Left renal pelvis (tissue), 4 donors: ENCODE results near the gene CCSER1. TPM values are rescaled to one million over a fixed set of nuclear protein-coding genes. Genes with fewer than 3 reads are reported as not detected.

Experiments used
- DNase-seq, 4 donors: peaks; one replicate each; pipeline ENCODE4 v3.0.0-alpha.2; 2013; ENCODE audit warnings: low read depth in 4 of 4, low spot score in 3 of 4
- polyA plus RNA-seq, 4 donors: library from polyadenylated mRNA; unstranded; fragments of 120-200 nt; gene quantifications; one replicate each; pipeline ENCODE4 v1.2.1, GENCODE V29; 2013; ENCODE audit not compliant: insufficient read length in 4 of 4

CCSER1 gene
- polyA plus RNA-seq = 10 to 100 TPM in 3 of 4 donors, under 1 TPM in 1; 0.60 to 23.4 (median 18.5) TPM

DNA sequence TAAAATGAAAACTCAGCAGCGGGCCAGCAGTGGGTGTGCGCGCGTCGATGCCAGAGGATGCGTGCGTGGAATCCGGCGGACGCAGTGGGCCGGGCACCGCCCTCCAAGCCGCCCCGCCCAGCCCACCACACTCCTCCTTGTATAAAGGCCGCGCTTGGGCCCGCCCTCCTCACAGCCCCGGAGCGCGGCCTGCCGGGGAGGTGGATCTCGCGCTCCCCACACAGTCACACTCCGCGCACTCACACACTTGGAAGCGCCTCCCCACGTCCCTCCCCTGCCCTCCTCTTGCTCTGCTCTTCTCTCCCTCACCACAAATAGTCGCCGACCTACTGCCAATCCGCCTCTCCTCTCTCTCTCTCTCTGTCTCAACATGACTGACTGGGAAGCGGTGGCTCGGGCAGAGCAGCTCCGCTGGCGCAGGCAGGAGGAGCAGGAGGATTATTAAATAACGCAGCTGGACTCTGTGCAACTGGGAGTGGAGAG is at the start of gene CCSER1:
TSS of gene CCSER1 (plus strand) at position 172 of the 483 bp plus-strand sequence.
- peak in 2 of 4 donors; percentile 55 to 60 for DNase-seq

DNA sequence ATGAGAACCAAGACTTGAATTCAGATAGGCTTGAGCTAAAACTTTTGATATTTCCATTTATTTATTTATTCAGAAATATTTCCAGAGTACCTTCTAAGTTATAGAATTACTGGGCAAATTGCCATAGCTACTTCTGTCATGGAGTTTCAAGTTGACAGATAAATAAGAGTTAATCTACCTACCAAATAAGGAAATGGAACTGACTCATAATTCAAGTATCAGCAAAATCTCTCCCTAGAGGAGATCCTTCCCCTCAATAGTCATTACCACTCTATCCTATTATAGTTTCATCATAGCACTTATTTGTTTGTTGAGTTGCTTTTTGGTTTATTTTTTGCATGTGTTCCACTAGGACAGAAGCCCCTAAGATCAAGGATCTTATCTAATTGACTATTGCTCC is 48.8 kb upstream of the CCSER1 start:
- DNase-seq = no peak

DNA sequence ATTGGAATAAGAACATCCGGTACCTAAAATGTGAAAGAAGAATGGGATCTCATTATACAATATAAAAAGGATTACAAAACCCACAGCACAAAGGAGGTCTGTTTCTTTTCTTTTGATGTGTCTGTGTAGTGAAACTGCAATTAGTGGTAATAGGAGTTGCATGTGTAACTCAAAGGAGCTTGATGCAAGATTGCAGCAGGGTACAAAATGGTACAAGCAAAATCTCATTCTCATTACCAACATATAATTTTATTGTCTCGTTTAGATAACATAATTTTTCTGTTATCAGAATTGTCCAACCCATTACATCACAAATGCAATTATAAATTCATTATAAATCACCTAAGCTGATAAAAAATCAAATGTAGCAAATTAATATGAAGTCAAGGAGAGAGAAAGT is 47.1 kb upstream of the CCSER1 start:
- no peak for DNase-seq

DNA sequence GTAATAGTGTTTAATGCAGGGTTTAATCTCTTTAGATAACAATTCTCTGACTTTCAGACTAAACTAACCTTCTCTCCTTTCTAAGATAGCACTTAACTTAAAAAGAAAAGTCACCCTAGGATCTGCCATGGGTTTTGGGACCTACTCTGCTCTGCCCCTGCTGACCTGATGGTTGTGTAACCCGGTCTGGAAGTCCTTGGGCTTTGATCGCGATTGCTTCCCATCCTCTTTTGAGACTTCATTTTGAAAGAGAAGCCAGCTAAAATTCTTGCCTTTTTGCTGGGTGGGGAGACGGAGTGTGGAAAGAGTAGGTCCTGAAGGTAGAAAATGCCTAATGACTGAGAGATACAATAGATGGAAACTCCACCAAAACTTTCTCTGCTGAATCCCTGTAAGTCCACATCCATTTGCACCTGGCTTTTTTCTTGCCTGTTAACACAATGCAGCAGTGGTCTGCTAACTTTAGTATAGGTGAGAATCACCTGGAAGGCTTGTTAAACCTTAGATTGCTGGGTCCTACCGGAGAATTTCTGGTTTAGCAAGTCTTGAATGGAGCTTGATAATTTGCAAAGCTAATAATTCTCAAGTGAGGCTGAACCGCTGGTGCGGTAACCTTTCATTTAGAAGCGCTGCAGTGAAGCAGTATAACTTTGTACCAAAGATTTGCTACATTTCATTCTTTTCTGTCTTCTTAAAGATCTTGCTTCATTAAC is 45.6 kb upstream of the CCSER1 start:
- DNase-seq = peak in 1 of 4 donors; percentile 27

DNA sequence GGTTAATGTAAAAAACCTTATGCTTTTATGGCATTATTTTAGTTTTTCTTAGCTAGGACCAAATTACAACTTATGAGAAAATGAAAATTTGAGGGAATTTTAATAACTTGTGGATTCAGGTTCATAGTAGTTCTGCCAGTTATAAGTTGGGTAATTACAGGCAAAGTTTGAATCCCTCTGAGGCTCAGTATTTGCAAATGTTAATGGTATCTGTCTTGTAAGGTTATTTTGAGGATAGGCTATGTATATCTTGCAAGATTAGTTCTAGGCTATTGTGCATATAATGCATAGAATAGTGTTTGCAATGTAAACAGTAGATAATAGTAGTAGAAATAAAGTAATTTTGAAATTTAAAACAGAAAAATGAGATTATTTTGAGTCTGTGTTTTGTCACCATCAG is 44.7 kb upstream of the CCSER1 start:
- DNase-seq = no peak

DNA sequence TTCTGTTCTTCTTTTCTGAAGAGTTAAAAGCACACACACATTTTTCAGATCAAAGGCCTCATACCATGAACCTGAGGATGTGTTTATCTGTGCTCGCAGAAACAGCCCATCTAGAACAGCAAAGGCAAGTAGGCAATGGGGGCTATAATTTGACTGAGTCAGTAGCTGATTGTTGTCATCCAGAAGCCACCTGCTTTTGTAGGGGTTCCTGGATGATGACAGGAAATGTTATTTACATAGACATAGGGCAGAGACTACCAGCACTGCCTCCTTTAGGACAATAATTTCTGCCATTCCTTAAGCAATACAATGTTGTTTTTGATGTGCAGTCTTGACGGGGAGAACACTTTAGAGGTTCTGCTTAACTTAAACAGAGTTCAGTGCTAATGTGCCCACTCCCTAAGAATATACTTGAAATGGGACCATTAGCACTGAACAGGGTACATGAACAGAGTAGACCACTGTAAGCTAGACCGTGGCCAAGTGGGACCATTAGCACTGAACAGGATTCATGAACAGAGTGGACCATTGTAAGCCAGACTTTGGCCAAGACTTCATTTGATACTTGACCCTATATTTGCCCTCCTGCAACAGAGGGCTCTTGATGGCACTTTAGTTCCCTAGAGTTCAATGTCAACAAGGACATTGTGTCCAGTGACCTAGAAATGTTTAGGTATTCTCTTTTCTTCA is 42.8 kb upstream of the CCSER1 start:
- DNase-seq = no peak

DNA sequence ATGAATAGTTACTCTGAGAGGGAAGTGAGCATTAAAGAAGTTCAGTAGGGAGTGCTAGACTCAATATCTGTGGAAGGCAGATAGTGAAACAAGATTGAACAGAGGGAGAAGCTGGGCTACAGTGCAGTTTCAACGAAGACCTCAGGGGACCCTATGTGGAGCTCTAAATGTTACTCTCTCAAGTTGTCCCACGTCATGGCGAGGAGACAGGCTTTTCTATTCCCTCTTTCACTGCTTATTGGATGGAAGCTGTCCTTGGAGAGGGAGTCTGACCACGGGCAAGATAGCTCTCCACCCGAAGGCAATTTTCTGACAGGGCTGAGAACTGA is 42.3 kb upstream of the CCSER1 start:
- DNase-seq = no peak

DNA sequence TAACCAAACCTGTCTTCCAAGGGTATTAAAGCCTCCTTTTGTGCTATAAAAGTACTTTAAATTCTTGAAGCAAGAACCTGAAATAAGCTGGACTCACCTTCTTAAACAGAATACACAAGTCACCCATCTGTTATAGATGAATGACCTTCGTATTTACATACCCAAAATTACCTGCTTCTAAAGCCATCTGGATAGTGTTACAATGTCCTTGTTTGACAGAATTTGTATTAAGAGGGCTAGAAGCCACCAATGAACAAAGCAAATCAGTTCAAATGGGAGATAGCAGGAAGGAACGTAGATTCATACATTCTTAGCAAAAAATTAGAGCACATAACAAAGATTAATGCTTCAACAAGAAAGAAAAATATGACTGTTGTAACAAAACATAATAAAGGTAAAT is 33.7 kb upstream of the CCSER1 start:
- DNase-seq = no peak

DNA sequence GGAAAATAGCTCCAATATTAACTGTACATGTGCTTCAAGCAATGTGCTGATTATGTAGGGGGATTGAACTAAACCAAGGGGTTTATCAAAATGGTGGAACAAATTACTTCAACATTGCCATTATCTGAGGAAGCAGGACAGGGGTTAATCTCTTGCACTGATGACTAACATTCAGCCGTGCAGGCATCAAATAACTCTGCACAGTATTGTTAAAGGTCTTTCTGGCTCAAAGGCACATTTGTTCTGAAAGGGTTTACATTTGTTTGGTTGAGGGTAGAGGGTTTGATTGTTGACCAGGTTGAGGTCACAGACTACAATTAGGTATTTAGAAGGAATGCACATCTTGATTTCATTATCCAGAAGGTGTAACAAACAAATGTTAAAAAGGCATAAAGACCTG is 32.2 kb upstream of the CCSER1 start:
- DNase-seq = no peak

DNA sequence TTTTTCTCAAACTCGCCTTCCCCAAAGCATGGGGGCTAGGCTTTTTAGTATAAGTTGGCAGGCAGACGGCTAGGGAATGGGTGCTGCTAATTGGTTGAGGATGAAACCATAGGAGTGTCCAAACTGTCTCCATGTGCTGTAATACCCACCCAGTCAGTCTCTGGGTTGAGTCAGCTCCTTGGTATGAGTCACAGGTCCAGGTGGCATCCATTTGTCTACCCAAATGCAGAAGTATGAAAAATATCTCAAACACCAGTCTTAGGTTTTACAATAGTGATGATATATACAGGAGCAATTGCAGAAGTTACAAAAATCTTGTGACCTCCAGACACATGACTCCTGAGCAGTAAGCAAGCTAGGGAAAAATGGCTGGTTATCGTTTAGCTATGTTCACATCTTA is 27.4 kb upstream of the CCSER1 start:
- DNase-seq = no peak

DNA sequence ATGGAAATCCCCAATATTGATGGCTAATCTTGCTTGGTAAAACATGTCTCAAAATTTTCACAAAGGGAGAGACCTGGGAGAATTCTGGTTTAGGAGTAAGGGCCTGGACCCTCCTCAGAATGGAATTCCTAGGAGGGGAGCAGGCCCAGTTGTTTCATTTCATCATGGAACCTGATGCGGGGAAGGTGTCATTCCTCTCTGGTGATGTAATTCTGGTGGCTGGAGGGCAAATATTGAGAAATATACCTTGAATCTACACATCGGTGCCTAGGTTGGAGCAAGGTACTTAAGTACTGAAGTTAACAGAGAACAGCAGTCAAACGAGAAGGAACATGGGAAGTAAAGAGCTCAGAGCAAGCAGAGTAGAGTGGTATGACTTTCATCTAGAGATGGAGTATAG is 23.2 kb upstream of the CCSER1 start:
- DNase-seq = no peak

DNA sequence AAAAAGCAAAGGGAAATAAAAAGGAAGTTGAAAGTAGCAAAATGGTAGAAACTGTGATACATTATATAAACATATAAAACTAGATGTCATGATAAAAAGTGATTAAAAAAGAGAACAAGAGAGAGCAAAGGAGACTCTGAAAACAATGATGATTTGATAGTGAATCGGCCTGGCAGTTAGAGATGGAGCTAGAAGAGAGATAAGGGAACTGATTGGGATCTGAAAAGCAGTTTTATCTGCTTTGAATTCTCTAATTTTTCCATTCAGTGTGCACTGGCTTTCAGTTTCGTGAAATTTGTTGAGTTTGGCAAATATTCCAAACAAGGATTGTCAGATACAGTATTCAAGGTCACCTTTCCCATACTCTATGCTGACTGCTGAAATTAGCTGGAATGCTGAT is 21.9 kb upstream of the CCSER1 start:
- no peak for DNase-seq

DNA sequence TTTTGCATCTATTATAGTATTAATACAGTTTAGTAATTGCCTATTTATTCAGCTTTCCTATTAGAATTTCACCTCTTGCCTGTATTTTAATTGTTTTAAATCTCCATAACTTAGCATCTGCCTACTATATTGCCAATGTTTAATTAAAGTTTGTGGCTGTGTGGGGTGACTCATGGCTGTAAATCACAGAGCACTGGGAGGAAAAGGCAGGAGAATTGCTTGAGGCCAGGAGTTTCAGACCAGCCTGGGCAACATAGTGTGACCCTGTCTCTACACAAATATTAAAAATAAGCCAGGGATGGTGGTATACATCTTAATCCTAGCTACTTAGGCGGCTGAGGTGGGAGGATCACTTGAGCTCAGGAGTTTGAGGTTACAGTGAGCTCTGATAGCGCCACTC is 14.5 kb upstream of the CCSER1 start:
- no peak for DNase-seq

DNA sequence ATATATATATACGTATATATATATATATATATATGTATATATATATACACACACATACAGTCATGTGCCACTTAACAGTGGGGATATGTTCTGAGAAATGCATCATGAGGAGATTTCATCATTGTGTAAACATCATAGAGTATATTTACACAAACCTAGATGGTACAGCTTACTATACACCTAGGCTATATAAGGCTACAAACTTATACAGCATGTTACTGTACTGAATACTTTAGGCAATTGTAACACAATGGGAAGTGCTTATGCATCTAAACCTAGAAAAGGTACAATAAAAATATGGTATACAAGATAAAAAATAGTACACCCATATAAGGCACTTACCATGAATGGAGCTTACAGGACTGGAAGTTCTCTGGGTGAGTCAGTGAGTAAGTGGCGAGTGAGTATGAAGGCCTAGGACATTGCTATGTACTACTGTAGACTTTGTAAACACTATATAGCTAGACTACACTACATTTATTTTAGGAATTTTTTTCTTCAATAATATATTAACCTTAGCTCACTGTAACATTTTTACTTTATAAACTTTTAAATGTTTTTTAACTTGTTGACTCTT is 13.2 kb upstream of the CCSER1 start:
- DNase-seq = no peak

DNA sequence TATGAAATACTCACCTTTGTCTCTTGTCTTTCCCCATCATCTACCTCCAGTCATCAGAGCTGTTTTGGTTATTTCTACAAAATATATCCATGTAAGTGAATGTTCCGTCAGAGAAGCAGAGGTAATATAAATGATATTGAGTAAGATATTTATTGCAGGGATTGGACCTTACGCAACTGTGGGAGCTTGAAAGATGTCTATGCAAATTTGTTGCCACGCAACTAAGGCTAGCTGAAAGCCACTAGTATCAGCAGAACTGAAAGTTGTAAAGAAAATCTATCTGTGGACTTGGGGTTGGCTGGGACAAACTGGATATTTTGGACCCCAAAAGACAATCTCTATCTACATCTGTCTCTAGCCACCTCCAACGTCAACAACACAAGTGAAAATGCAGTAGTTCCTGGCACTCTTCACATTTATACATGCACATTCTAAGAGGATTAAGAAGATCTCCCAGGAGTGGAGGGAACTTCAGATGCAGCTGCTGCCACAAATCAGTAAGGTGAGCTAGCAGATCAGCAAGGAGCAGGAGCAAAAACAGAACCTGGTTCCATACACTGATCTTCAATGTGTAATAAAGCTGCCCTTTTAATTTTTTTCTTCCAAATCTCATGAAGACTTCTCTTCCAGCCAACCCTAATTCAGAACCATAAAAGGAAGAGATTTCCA is 8.5 kb upstream of the CCSER1 start:
- DNase-seq = no peak

DNA sequence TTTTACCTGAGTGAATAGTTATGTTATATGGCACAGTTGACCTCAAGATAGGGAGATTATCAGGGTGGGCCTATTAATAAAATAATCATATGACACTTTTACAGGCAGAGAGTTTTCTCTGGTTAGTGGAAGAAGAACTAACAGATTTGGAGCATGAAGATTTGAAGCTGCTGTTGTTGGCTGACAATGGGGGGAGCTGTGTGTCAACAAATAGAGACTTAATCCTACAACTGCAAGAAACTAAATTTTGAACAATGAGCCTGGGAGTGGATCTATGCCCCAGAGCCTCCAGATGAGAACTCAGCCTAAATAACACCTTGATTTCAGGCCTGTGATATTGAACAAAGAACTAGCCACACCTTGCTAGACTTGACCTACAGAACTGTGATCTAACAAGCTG is 7.2 kb upstream of the CCSER1 start:
- DNase-seq = no peak

DNA sequence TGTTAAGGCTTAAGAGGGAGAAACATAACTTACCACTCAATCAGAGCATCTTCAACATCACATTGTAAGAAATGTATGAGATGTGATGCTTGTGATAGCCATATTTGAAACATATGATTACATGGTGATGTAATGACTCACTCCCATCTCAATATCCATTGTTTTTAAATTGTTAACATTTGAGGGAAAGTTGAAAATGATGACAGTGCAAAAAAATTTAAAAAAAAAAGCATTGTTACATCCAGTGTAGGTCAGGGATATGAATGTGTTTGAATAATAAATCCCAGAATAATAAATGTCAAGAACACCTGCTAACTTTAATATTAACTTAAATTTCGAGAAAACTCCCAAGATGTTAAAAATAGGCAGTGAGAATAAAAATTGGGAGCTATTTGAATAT is 6.4 kb upstream of the CCSER1 start:
- no peak for DNase-seq

DNA sequence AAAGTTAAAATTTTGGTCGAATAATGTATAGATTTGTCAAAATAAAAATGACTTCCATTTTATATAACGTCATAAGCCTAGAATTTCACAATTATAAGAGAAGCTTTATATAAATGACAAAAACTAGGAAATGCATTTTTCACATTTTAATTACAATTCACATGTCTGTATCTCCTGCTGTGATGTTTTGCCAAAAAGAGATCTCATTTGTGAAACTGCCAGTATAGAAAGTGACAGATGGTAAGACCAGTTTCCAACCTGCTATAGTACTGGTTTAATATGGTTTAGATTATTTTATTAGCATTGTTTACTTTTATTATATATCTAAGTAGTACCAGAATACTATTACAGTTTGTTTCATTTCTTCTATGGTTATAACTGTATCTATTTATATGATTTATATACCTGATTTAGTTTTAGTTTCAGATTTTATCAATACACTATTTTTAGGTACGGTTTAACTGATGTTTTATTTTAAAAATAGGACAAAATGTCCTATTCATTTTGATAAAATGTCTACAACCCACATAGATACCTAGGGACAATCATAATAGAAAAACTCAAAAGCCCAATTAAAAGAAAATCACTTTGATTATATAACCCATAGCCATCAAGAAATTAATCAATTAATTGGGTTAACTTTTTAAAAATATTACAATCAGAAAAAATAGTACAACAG is 5.4 kb upstream of the CCSER1 start:
- DNase-seq = no peak

DNA sequence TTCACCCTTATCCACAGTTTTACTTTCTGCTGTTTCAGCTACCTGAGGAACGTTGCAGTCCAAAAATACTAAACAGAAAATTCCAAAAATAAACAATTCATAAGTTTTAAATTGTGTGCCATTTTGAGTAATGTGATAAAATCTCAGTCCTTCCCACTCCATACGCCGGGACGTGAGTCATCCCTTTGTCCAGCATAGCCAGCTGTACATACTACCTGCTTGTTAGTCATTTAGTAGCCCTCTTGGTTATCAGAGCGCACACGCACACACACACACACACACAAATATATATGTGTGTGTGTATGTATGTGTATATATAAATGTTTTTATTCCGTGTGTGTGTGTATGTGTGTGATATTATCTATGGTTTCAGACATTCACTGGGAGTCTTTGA is 4.8 kb upstream of the CCSER1 start:
- no peak for DNase-seq

DNA sequence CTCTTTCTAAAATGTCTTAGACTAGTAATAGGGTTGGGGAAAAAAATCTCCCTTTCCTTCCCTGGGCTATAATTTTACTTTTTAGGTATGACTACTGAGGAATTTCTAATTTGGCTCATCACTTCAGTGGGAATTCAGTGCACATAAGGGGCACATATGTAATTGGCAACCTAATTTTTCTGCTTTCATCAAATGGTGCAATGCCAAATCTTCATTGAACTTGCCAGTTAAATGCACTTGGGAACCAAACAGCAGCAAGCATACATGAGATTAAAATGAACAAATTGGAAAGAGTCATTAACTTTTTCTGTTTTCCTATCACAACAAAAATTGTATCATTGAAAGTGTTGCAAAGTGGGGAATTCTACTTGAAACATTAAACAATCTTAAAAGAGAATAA is 2.9 kb upstream of the CCSER1 start:
- DNase-seq = no peak

DNA sequence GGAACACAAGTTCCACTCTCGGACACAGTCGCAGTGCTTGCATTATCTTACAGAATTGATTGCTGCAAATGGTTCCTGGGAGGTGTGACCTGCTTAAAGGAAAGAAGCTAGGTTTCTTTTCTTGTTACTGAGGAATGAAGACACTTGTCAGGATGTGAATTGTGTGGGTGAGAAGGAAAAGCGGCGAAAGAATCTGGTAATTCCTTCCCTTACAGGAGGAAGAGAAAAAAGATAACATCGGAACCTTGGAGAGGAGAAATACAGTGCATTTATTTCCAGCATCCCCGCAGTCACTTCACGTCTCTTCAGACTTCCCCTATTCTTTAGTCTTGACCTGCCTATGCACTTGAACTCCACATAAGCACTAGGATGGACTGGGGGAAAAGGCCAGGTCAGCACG is 389 bp upstream of the CCSER1 start:
- DNase-seq = no peak
